ENCODE data around the gene BNC2.
A peak's percentile ranks its signal among the peaks of the same experiment; 100 is the strongest.

BNC2 gene

DNA sequence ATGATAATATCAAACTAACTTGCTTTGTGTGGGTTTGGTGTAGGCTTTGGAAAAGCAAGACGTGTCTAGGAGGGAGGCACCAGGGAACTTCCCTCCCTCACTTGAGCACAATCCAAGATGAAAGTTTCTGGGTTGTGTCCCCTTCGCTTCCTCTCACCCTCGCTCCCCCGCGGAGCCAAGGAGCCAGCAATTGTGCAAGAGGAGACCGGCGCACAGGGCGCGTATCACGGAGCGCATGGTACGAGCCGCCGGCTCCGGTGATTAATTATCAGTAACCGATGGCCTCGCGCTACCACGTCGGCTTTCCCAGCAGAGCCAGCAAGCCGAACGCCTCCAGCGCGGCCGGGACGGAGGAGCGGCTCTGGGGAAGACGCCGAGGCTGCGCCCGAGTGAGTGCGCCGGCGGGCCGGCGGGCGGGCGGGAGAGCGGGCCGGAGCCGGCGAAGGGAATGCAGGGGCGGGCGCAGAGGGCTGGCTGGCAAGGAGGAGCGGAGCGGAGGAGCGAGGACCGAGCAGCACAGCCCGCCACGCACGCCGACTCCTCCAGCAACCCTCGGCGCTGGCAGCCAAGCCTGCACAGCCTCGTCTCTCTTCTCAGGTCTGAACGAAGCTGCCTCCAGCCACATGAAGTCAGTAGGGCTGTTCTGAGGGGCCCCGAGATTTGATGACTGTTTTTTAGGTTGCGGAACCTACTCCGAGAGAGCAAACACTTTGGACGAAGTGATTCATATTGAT is 143.6 kb downstream of the BNC2 start:
- intact Hi-C loops (cut with DNase I): no loop called here
- peak; percentile 5 to 71 (median 37) for DNase-seq

DNA sequence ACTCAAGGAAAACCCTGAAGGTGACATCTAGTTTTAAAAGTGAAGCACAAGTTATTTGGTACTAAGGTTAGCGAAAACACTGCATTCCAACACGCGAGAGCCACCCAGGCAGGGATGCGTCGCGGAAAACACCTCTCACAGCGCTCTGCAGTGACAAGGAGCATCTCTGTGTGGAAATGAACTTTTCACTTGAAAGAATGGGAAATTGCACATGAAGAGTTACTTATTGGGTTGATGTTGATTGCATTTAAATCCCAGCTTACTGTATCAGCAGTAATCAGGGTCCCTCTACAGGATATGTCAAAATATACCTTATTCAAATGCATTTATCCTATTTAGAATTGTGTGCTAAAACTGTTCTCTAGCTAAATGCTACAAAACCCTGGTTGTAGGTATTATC is 144.4 kb downstream of the BNC2 start:
- intact Hi-C loops (cut with DNase I): no loop called here
- no peak for DNase-seq

DNA sequence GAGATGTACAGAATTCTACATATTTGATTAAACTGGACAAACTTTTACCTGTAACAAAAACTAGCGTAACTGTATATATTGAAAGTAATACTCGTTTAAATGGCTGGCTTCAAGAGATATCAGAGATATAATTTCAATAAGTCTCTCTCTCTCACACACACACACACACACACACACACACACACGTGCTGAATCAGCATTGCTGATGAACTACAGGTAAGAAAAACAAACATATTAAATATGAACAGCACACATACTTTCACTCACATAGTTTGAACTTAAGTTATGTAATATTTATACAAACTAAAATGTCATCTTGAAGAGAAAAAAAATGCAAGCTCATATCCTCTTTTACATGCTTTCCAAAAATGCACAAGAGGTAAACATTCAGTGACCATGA is 145.4 kb downstream of the BNC2 start:
- DNase-seq: no peak
- intact Hi-C loops (cut with DNase I): no loop called here

DNA sequence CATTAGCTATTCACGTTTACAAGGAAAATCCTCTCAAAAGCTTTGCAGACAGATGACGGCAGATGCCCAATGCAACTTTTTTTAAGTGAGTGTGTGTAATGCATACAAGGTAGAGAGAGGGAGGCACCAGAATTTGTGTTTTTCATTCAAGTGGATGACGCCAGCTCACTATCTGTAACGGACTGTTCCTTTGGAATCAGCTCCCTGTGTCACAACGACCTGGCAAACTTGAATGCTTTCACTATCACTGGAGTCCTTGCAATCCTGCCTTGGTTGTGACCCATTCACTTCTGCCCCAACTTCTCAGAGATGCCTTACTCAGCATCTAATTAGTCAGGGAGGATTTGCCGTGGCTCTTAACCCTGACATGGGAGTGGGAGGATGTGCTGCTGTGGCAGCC is 148.5 kb downstream of the BNC2 start:
- intact Hi-C loops (cut with DNase I): no loop called here
- no peak for DNase-seq

DNA sequence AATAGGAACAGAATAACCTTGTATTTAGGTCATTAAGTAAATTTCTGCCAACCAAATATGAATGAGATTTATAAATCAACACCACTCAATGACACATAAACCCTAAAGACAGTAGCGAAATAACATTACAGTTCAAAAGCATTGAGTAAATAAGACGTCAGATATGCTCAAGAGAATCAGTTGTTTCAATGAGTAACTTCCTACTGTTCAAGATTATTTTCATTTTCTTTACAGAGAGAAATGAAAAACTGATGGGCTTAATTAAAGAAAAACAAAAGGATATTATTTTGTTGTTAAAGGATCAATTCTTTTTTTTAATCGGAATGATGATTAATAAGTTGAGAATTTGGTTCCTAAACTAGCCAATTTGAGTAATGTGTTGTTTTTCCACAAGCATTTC is 150.1 kb downstream of the BNC2 start:
- no peak for DNase-seq
- intact Hi-C loops (cut with DNase I): no loop called here

DNA sequence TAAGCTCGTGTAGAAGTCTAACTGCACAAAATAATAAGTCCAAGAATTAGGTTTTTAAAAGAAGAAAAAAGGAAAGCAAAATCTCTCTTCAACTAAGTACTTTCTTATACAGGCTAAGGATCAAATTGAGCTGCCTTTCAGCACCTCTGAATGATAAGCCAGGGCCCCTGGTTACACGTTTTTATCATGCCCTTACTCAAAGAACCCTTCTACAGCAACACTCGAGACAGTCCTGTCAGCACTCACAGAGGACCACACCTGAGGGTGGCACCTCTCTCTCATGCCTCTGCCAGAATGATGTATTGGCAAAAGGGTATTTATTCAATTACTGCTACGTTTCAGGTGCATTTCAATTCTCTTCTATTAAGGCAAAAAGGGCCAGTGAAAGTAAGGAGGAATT is 150.5 kb downstream of the BNC2 start:
- no peak for DNase-seq
- intact Hi-C loops (cut with DNase I): no loop called here

DNA sequence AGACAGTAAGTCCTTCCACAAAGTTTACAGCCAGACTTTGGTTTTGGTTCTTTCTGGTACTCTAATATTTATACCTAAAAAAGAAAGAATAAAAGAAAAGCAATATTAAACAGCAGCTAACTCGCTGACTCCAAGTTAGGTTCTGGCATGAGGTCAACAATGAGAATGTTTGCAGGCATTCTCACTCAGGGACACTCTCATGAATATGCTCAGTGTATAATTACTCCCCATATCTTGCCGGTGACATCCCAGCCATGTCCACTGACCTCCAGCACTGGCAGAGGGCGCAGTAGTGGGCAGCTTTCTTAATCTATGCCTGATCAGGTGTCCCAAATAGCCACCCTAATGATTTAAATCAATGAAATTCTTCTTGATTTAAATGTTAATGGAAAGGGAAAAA is 151.5 kb downstream of the BNC2 start:
- intact Hi-C loops (cut with DNase I): no loop called here
- DNase-seq: no peak

DNA sequence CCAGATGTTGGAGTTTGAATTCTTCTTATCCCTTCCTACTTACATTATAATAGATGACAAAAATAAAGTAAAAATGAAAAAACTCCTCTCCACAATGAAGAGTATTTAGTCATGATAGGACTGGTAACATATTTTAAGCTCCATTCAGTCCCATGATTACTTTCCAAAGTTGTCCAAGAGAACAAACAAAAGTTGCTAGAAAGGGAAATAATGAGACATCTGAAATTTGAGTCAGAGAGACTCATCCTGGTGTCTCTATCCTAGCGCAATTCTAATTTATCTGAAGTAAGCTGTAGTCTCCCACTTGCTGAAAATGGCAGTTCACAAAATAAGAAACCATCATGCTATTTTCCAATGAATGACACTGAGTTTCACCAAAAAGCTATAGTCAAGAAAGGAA is 152.2 kb downstream of the BNC2 start:
- no peak for DNase-seq
- intact Hi-C loops (cut with DNase I): no loop called here

DNA sequence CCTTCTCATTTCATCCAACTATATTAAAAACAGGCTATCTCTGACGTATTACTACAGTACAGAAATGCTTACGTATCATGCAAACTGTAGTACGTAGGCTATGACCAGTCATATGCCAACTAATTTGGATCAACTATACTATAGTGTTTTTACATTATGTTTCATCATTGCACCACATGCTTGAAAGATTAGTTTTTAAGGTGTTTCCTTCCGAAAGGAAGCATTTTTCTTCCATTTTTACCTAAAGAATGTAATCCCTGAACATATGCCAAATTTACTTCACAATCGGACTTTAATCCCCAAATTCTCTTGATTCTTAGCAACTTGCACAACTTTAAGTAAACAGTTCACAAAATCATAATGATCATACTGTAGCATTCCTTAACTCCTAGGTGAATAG is 153.9 kb downstream of the BNC2 start:
- no peak for DNase-seq
- intact Hi-C loops (cut with DNase I): no loop called here

DNA sequence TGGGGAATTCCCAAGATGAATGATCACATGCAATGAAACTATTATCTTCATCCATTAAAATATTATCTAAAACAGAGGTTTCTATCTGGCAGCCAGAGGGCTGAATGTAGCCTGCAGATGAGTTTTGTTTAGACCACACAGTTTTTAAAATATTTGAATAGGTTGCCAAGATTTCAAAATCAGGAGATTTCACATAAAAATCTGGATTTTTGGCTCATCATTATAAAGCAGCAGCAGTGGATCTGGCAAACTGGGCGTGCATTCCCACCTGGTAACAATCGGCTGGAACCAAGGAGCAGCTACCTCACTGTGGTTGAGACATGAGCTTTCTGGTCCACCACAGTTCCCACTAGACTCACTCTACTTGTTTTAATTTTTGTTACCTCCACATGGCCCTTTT is 155.1 kb downstream of the BNC2 start:
- intact Hi-C loops (cut with DNase I): no loop called here
- DNase-seq: no peak

DNA sequence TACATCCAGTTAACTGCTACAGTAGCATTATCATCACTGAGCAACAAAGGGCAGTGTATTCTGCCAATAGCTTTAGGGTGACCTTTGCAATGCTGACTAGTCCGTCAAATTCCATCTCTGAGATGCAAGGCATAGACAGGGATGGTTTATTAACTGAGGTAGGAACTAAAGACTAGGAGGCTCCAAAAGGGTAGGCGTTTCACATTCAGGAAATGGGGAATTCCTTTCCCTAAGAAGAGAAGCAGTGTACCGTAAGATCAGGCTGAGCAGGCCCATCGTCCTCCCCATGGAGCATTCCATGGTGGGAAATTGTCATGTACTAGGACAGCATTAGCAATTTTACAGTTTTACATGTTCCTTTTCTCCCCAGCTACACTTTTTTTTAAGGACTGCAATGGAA is 157.7 kb downstream of the BNC2 start:
- intact Hi-C loops (cut with DNase I): no loop called here
- DNase-seq: no peak

DNA sequence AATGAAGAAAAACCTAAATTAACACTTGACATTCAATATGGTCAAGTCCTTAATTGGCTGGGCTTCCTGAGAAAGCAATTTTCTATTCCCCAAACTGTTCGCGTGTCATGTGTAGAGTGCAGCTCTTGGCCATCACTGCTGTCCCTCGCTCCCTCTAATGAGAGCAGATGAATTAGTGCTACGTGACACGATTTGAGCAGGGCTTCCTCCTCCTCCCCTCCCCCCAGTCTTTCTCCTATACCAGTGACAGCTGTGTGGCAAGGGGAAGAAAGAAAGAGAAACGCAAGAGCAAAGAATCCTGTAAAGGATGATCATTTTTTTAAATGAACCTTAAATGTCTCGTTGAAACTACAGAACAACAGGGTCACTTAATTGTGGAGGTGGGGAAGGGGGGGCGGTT is 159.6 kb downstream of the BNC2 start:
- no peak for DNase-seq
- intact Hi-C loops (cut with DNase I): no loop called here

DNA sequence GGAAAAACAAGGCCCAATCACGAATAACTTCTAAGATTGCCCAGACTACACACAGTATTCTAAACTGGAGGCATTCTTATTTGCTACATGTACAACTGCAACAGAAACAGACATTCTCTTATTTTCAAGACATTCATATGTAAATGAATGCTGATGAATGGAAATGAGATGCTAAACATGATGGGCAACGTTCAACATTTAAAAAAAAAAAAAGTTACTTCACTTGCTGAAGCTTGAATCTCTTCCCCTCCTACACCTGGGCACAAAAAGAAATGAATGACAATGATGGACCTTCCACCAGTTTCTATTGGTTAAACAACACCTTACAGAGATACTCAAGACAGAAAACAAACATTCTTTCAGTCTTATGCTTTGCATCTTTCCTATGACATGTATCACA is 160.5 kb downstream of the BNC2 start:
- no peak for DNase-seq
- intact Hi-C loops (cut with DNase I): no loop called here

DNA sequence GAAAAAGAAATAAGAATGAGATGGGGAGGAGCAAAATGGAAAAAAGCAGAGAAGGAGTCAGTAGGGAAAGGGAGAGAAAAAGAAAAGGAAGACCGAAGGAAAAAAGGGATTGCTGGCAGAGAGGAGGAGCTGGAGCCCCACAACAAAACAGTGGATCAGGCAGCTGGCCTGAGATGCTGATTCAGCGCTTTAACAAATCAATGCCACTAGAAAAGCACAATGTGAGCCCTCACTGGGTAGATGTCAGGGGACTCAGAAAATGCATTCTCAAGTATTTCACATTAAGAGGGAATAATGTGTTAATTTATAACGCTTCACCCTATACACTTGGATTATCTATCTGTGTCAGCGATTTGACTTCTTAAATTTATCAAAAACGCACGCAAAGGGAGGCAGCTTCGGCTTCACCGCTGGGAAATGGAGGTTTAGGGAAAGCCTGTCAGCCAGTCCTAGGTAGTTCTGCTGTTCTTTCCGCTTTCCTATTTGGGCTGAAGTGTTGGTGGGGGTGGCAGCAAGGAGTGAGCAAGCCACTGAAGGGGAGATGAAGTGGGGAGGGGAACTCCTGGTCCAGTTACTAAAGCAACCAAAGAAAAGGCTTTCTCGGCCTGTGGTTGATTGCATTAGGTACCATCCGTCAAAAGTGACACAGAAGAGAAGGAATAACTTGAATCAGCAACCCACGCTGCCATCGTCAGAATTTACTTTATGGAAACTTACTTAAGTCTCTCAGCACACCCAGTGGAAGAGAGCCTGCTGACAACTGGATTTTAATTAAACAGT is 161.6 kb downstream of the BNC2 start:
- intact Hi-C loops (cut with DNase I): no loop called here
- DNase-seq: no peak

DNA sequence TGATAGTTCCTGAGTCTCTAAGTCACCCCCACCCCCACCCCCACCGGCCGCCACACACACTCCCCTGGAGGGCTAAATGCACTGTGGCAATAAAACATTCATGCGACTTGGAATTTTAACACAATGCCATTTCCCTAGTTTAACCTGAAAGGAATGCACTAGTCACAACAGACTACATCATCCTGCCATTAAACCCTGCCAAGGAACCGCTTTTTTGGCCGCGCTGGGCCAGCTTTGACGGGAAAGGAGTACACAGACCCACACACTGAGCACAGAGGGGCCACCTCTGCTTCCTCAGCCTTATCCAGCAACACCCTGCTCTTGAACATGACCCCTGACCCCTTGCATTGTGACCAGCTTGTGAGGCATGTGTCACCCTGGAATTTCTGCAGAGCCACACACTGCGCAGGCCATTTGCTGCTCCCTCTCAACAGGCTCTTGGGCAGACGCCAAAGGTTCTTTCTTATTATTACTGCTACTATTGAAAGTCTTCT is 165.3 kb downstream of the BNC2 start:
- peak in 18 of 42 donors; percentile 5 to 80 (median 26) for DNase-seq
- intact Hi-C loops (cut with DNase I): no loop called here

DNA sequence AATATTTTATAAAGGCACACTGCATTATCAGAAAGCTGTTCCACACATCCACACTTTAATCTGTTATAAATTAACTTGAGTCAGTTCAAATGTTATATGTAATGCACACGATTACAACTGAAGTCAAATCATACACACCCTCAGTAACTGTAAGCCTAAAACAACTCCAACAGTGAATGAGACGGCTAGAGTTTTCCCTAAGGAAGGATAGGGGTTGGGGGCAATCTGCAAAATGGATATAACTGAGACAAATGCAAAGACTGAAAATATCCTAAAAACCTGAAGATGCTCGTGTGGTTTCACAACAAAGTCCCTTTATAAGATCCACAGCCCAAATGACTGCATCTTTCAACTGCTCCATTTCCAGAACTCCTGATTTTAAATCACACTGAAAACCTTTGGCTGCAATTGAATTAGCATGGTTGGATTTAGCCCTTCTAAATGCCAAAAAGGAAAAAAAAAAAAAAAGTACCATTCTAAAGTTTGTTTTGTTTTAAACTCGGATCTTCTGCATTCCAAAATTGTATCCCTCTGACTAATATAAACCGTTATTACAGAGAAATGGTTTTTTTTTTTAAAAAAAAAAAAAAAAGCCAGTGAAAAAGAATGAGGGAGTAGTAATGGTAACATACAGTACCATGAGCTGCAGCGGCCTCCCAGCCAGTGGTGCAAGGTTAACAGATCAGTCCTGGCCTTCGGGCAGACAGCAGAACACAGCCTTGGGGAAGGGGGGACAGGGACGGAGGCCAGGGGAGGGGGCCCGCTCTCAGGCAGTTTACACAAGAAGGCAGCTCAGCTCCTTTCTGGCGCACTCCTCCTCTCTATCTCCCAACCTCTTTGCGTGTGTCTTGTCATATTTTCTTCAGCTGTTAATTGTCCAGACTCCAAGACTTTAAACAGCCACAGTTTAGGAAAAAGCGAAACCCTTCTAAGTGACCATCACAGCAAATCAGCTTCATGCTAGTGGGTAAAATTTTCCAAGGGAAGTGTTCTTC is 166.1 kb downstream of the BNC2 start:
- intact Hi-C loops (cut with DNase I): no loop called here

DNA sequence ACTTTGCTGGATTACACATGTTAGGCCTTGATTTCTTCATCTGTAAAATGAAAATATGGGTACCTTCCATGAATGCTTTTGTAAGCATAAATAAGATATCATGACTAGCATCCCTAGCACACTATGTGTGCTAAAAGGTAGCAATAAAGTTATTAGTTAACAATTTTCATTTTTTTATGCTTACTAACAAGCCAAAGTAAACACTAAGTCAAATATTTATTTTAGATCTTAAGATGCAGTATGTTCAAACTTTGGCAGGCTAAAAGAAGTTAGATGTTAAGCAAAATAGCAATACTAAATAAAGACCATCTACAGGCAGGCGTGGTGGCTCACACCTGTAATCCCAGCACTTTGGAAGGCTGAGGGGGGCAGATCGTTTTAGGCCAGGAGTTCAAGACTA is 169.1 kb downstream of the BNC2 start:
- DNase-seq: no peak
- intact Hi-C loops (cut with DNase I): no loop called here

More for the DNA sequence above, 166.1 kb downstream of the BNC2 start:
- peak in 4 of 42 donors; percentile 6 to 44 (median 26) for DNase-seq

DNA sequence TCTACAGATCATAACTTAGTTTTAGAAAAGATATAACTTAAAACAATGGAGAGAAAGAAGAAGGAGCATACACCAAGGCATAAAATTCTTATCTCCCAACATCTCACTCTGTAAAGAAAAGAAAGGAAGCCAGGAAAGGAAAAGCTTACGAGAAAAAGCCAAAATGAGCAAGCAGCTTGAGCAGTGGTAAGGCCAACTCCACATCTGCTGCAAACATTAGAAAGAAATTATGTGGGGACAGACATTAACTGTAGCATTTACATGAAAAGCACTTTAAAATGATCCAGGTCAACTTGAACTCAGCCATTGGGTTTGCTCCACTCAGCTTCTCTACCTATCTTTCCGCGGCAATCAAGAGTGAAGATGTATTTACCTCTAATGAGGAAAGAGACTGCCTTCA is 176.9 kb downstream of the BNC2 start:
- intact Hi-C loops (cut with DNase I): no loop called here
- DNase-seq: no peak

DNA sequence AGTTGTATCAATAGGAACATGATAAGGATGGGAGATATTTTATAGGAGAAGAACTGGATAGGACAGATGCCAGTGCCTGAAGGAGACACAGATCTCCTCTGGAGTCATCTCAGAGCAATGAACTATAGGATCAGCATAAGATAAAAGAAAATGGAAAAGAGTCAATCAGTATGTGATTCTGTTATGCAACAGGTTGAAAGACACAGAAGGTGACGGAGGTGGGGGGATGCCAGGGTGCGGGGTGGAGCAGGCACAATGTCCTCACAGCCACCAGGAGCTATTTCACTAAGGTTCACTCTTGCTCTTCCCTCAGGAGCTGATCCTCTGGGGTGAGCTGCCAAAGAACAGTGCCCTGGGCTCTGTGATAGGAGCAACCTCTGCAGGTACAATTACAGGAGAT is 179.8 kb downstream of the BNC2 start:
- DNase-seq: no peak
- intact Hi-C loops (cut with DNase I): no loop called here

DNA sequence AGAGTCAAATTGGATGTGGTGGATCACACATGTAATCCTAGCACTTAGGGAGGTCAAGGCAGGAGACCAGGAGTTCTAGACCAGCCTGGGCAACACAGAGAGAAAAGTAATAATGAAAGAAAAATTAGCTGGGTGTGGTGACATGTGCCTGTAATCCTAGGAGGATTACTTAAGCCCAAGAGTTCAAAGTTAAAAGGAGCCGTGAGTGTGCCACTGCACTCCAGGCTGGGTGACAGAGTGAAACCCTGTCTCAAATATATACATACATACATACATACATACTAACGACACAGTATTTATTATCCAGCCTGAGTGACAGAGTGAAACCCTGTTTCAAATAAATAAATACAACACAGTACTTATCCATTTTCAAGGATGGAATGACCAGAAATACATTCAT is 180.3 kb downstream of the BNC2 start:
- no peak for DNase-seq
- intact Hi-C loops (cut with DNase I): no loop called here
